PC-3 (cell line): Measurements from ENCODE around the gene ATP8A2. TPM values are rescaled to one million over a fixed set of nuclear protein-coding genes. Genes with fewer than 3 reads are reported as not detected.

Source experiments
- ATAC-seq: fragments of 200-7000 bp; cut with Tn5 transposase; 2 replicates; pipeline ENCODE4 v1.9.1; 2020; ENCODE audit warnings: mild to moderate bottlenecking, moderate library complexity
- BruUV-seq: library from RNA; stranded (reverse); fragments of 400-500 nt; replicated peaks from 2 replicates; lab custom pipeline; 2021; lab: Mats Ljungman, UMichigan
- CTCF ChIA-PET: fragments of 300-600 bp; sonication (Branson Sonifier 250); formaldehyde crosslinking; loops from one replicate; lab custom pipeline; 2022; ENCODE audit warnings: antibody characterized with exemption; lab: Charles Lee
- POLR2A ChIA-PET: fragments of 300-600 bp; sonication (Branson Sonifier 250); formaldehyde crosslinking; loops from one replicate; lab custom pipeline; 2022; ENCODE audit warnings: antibody characterized with exemption; ENCODE audit not compliant: unreplicated experiment; lab: Charles Lee
- DNase-seq: peaks from one replicate; pipeline ENCODE4 v3.0.0-alpha.2; 2015
- H2AFZ ChIP-seq: fragments of 300-600 bp; sonication (generic); 2 replicates; pipeline ENCODE4 v1.6.0; 2016; ENCODE audit warnings: antibody characterized with exemption, low read length
- H3F3A ChIP-seq: fragments of 300-600 bp; sonication (generic); one replicate; pipeline ENCODE4 v1.6.0; 2017; ENCODE audit warnings: antibody characterized with exemption, low read length, control low read depth, mild to moderate bottlenecking; ENCODE audit not compliant: unreplicated experiment
- H3K27ac ChIP-seq: fragments of 300-600 bp; sonication (generic); 2 replicates; pipeline ENCODE4 v1.5.1; 2016; ENCODE audit warnings: mild to moderate bottlenecking, low read length
- H3K27me3 ChIP-seq: fragments of 300-600 bp; sonication (generic); 2 replicates; pipeline ENCODE4 v1.6.1; 2016; ENCODE audit warnings: low read length, mixed read lengths
- H3K36me3 ChIP-seq: fragments of 300-600 bp; sonication (generic); 2 replicates; pipeline ENCODE4 v1.6.1; 2016; ENCODE audit warnings: low read depth, mixed run types, low read length, mixed read lengths
- H3K4me1 ChIP-seq: fragments of 300-600 bp; sonication (generic); 2 replicates; pipeline ENCODE4 v1.5.1; 2016; ENCODE audit warnings: low read length; ENCODE audit not compliant: insufficient read depth
- H3K4me2 ChIP-seq: fragments of 300-600 bp; sonication (generic); 2 replicates; pipeline ENCODE4 v1.6.0; 2016; ENCODE audit warnings: low read length
- H3K4me3 ChIP-seq: fragments of 300-600 bp; sonication (generic); 2 replicates; pipeline ENCODE4 v1.5.1; 2016; ENCODE audit warnings: mild to moderate bottlenecking, low read length, mixed read lengths
- H3K79me2 ChIP-seq: fragments of 300-600 bp; sonication (generic); 2 replicates; pipeline ENCODE4 v1.6.1; 2017; ENCODE audit warnings: low read length, mixed read lengths
- H3K9ac ChIP-seq: fragments of 300-600 bp; sonication (generic); 2 replicates; pipeline ENCODE4 v1.6.0; 2016; ENCODE audit warnings: mild to moderate bottlenecking, low read length
- H3K9me2 ChIP-seq: fragments of 300-600 bp; sonication (generic); replicated peaks from 2 replicates; pipeline ENCODE4 v1.6.1; 2016; ENCODE audit warnings: mixed run types, low read length, mixed read lengths
- H3K9me3 ChIP-seq: fragments of 300-600 bp; sonication (generic); 2 replicates; pipeline ENCODE4 v1.6.1; 2016; ENCODE audit warnings: low read length, mixed read lengths
- H4K20me1 ChIP-seq: fragments of 300-600 bp; sonication (generic); 2 replicates; pipeline ENCODE4 v1.6.1; 2016; ENCODE audit warnings: low read length, mixed read lengths
- CTCF ChIP-seq: fragments of 300-600 bp; sonication (generic); conservative IDR thresholded peaks from 2 replicates; pipeline ENCODE4 v1.5.1; 2017; ENCODE audit warnings: antibody characterized with exemption, low read depth, mild to moderate bottlenecking, low read length
- EZH2 ChIP-seq: fragments of 300-600 bp; sonication (generic); IDR thresholded peaks from one replicate; pipeline ENCODE4 v1.6.1; 2017; ENCODE audit warnings: antibody characterized with exemption, mild to moderate bottlenecking, low read length; ENCODE audit not compliant: unreplicated experiment
- EZH2phosphoT487 ChIP-seq: fragments of 300-600 bp; sonication (generic); IDR thresholded peaks from 2 replicates; pipeline ENCODE4 v1.6.1; 2018; ENCODE audit warnings: mild to moderate bottlenecking, antibody characterized with exemption, low read length, borderline replicate concordance
- intact Hi-C: fragments of 100-400 bp; cut with micrococcal nuclease; formaldehyde crosslinking; loops from 2 replicates; pipeline ENCODE4 v1.9.0; 2023
- total RNA-seq: library from RNA; depleted of rRNA; stranded (reverse); fragments of >200 nt; gene quantifications from 2 replicates; pipeline ENCODE4 v1.2.3, GENCODE V29; 2014

Gene ATP8A2
- total RNA-seq, 1 experiment from 2014 or later = 0.04 TPM

GRCh38 chr13:25394402-25395060 is 22.8 kb downstream of the ATP8A2 start:
- H3K9ac ChIP-seq = no peak overlapping the region
- ChIA-PET POLR2A (no interaction called here), CTCF (no interaction called here)
- H3F3A ChIP-seq = no peaks in the 10 kb centered on the region
- DNase-seq (no peak), ATAC-seq (no peak)
- no peaks in the 10 kb centered on the region for H3K4me1 ChIP-seq
- H3K27ac ChIP-seq = no peak overlapping the region
- BruUV-seq = no TSS peak
- no peaks in the 10 kb centered on the region for H3K36me3 ChIP-seq
- H2AFZ ChIP-seq = no peak overlapping the region
- H3K27me3 ChIP-seq = peaks cover 55% of the 10 kb centered on the region
- H3K4me2 ChIP-seq = no peak overlapping the region
- H4K20me1 ChIP-seq = no peaks in the 10 kb centered on the region
- H3K4me3 ChIP-seq = no peak overlapping the region
- no peaks in the 10 kb centered on the region for H3K9me2 ChIP-seq
- H3K79me2 ChIP-seq = no peaks in the 10 kb centered on the region
- H3K9me3 ChIP-seq = no peaks in the 10 kb centered on the region
- intact Hi-C loops = no loop called here
- no peak for TF ChIP-seq CTCF

GRCh38 chr13:25397763-25398162 is 26.0 kb downstream of the ATP8A2 start:
- POLR2A ChIA-PET = no interaction called here
- Histone ChIP-seq H3K9me3 (no peaks in the 10 kb centered on the region), H3F3A (no peaks in the 10 kb centered on the region), H3K27me3 (peaks cover 53% of the 10 kb centered on the region), H4K20me1 (no peaks in the 10 kb centered on the region), H3K4me1 (no peaks in the 10 kb centered on the region), H3K36me3 (no peaks in the 10 kb centered on the region), H3K27ac (no peak overlapping the region), H2AFZ (no peak overlapping the region), H3K4me2 (no peak overlapping the region), H3K9me2 (no peaks in the 10 kb centered on the region), H3K9ac (no peak overlapping the region), H3K79me2 (no peaks in the 10 kb centered on the region), H3K4me3 (no peak overlapping the region)
- CTCF ChIA-PET = no interaction called here
- intact Hi-C loops = no loop called here
- TF ChIP-seq EZH2 = no peak
- TF ChIP-seq EZH2phosphoT487 = no peak
- TF ChIP-seq CTCF = no peak
- no TSS peak for BruUV-seq
- DNase-seq = no peak
- ATAC-seq = no peak

- Histone ChIP-seq H3K4me3 (no peak overlapping the region), H3K9me3 (no peaks in the 10 kb centered on the region), H2AFZ (no peak overlapping the region), H3K9me2 (no peaks in the 10 kb centered on the region), H3K27ac (no peak overlapping the region), H3K36me3 (no peaks in the 10 kb centered on the region), H4K20me1 (no peaks in the 10 kb centered on the region), H3F3A (no peaks in the 10 kb centered on the region), H3K79me2 (no peaks in the 10 kb centered on the region), H3K27me3 (peaks cover 53% of the 10 kb centered on the region), H3K4me1 (no peaks in the 10 kb centered on the region), H3K9ac (no peak overlapping the region), H3K4me2 (no peak overlapping the region)
- TF ChIP-seq EZH2phosphoT487 (no peak), EZH2 (no peak), CTCF (no peak)
- POLR2A ChIA-PET = no interaction called here
- CTCF ChIA-PET = no interaction called here
- ATAC-seq (no peak), DNase-seq (no peak)
- intact Hi-C loops = no loop called here
- BruUV-seq = no TSS peak
Observed at GRCh38 chr13:25400925-25401324, 29.2 kb downstream of the ATP8A2 start.
